ENCODE data around the gene HINT3.
A peak's percentile ranks its signal among the peaks of the same experiment; 100 is the strongest.

Gene HINT3

GRCh38 chr6:125939791-125940190, 16.8 kb upstream of the HINT3 start:
- no peaks in the 10 kb centered on the region for H3K79me2 ChIP-seq (ENCODE audit: control insufficient read depth, insufficient read depth, low read length, unreplicated experiment)

GRCh38 chr6:125940247-125941041, 16.1 kb upstream of the HINT3 start:
- H3K79me2 ChIP-seq (ENCODE audit: control insufficient read depth, insufficient read depth, low read length, unreplicated experiment) = no peaks in the 10 kb centered on the region
- no peak overlapping the region for H3K4me3 ChIP-seq (ENCODE audit: low read depth, low read length)
- no peaks in the 10 kb centered on the region for H3K36me3 ChIP-seq (ENCODE audit: insufficient read depth, low read length)
- H3K27ac ChIP-seq (ENCODE audit: low read depth, low read length) = peak overlapping the region; percentile 43; the same call in 1 of the 2 replicates
- peaks cover 43% of the 10 kb centered on the region for H3K4me1 ChIP-seq (ENCODE audit: control insufficient read depth, insufficient read depth, low read length, unreplicated experiment)
- peak overlapping the region; percentile 40 for H2AFZ ChIP-seq (ENCODE audit: low read length, unreplicated experiment)
- no peaks in the 10 kb centered on the region for H3K27me3 ChIP-seq (ENCODE audit: insufficient read depth, low read length)

More at GRCh38 chr6:125939791-125940190, 16.8 kb upstream of the HINT3 start:
- Histone ChIP-seq H3K4me3 (ENCODE audit: low read depth, low read length) (no peak overlapping the region), H3K36me3 (ENCODE audit: insufficient read depth, low read length) (no peaks in the 10 kb centered on the region), H2AFZ (ENCODE audit: low read length, unreplicated experiment) (no peak overlapping the region), H3K4me1 (ENCODE audit: control insufficient read depth, insufficient read depth, low read length, unreplicated experiment) (peaks cover 36% of the 10 kb centered on the region), H3K27ac (ENCODE audit: low read depth, low read length) (no peak overlapping the region), H3K27me3 (ENCODE audit: insufficient read depth, low read length) (no peaks in the 10 kb centered on the region)

GRCh38 chr6:125942672-125943527, 13.7 kb upstream of the HINT3 start:
- no peak overlapping the region for H3K27ac ChIP-seq (ENCODE audit: low read depth, low read length)
- no peak overlapping the region for H3K4me3 ChIP-seq (ENCODE audit: low read depth, low read length)
- no peaks in the 10 kb centered on the region for H3K27me3 ChIP-seq (ENCODE audit: insufficient read depth, low read length)
- peaks cover 65% of the 10 kb centered on the region for H3K4me1 ChIP-seq (ENCODE audit: control insufficient read depth, insufficient read depth, low read length, unreplicated experiment)
- peak overlapping the region; percentile 16 for H2AFZ ChIP-seq (ENCODE audit: low read length, unreplicated experiment)
- H3K79me2 ChIP-seq (ENCODE audit: control insufficient read depth, insufficient read depth, low read length, unreplicated experiment) = no peaks in the 10 kb centered on the region
- no peaks in the 10 kb centered on the region for H3K36me3 ChIP-seq (ENCODE audit: insufficient read depth, low read length)

GRCh38 chr6:125943528-125944433, 12.8 kb upstream of the HINT3 start:
- Histone ChIP-seq H3K36me3 (ENCODE audit: insufficient read depth, low read length) (no peaks in the 10 kb centered on the region), H3K27ac (ENCODE audit: low read depth, low read length) (peak overlapping the region; percentile 97), H3K27me3 (ENCODE audit: insufficient read depth, low read length) (no peaks in the 10 kb centered on the region), H2AFZ (ENCODE audit: low read length, unreplicated experiment) (peak overlapping the region; percentile 74), H3K4me3 (ENCODE audit: low read depth, low read length) (peak overlapping the region; percentile 26; the same call in 1 of the 2 replicates), H3K4me1 (ENCODE audit: control insufficient read depth, insufficient read depth, low read length, unreplicated experiment) (peaks cover 74% of the 10 kb centered on the region), H3K79me2 (ENCODE audit: control insufficient read depth, insufficient read depth, low read length, unreplicated experiment) (no peaks in the 10 kb centered on the region)

- no peaks in the 10 kb centered on the region for H3K79me2 ChIP-seq (ENCODE audit: control insufficient read depth, insufficient read depth, low read length, unreplicated experiment)
- H3K36me3 ChIP-seq (ENCODE audit: insufficient read depth, low read length) = no peaks in the 10 kb centered on the region
- peaks cover 74% of the 10 kb centered on the region for H3K4me1 ChIP-seq (ENCODE audit: control insufficient read depth, insufficient read depth, low read length, unreplicated experiment)
- H3K4me3 ChIP-seq (ENCODE audit: low read depth, low read length) = peak overlapping the region; percentile 26; the same call in 1 of the 2 replicates
- H3K27ac ChIP-seq (ENCODE audit: low read depth, low read length) = peak overlapping the region; percentile 97
- H2AFZ ChIP-seq (ENCODE audit: low read length, unreplicated experiment) = peak overlapping the region; percentile 74
- H3K27me3 ChIP-seq (ENCODE audit: insufficient read depth, low read length) = no peaks in the 10 kb centered on the region
These were observed 12.1 kb upstream of the HINT3 start for GRCh38 chr6:125944434-125944816.

- H3K36me3 ChIP-seq (ENCODE audit: insufficient read depth, low read length) = no peaks in the 10 kb centered on the region
- H3K4me1 ChIP-seq (ENCODE audit: control insufficient read depth, insufficient read depth, low read length, unreplicated experiment) = peaks cover 74% of the 10 kb centered on the region
- no peaks in the 10 kb centered on the region for H3K27me3 ChIP-seq (ENCODE audit: insufficient read depth, low read length)
- H3K4me3 ChIP-seq (ENCODE audit: low read depth, low read length) = peak overlapping the region; percentile 26; the same call in 1 of the 2 replicates
- H2AFZ ChIP-seq (ENCODE audit: low read length, unreplicated experiment) = peak overlapping the region; percentile 74
- no peaks in the 10 kb centered on the region for H3K79me2 ChIP-seq (ENCODE audit: control insufficient read depth, insufficient read depth, low read length, unreplicated experiment)
- peak overlapping the region; percentile 97 for H3K27ac ChIP-seq (ENCODE audit: low read depth, low read length)
These were observed 11.7 kb upstream of the HINT3 start for GRCh38 chr6:125944896-125945295.

GRCh38 chr6:125945378-125946141, 11.0 kb upstream of the HINT3 start:
- H3K4me3 ChIP-seq (ENCODE audit: low read depth, low read length) = peak overlapping the region; percentile 41; the same call in 1 of the 2 replicates
- no peak overlapping the region for H2AFZ ChIP-seq (ENCODE audit: low read length, unreplicated experiment)
- peak overlapping the region; percentile 97 for H3K27ac ChIP-seq (ENCODE audit: low read depth, low read length)
- H3K36me3 ChIP-seq (ENCODE audit: insufficient read depth, low read length) = no peaks in the 10 kb centered on the region
- H3K4me1 ChIP-seq (ENCODE audit: control insufficient read depth, insufficient read depth, low read length, unreplicated experiment) = peaks cover 69% of the 10 kb centered on the region
- no peaks in the 10 kb centered on the region for H3K27me3 ChIP-seq (ENCODE audit: insufficient read depth, low read length)
- H3K79me2 ChIP-seq (ENCODE audit: control insufficient read depth, insufficient read depth, low read length, unreplicated experiment) = no peaks in the 10 kb centered on the region

GRCh38 chr6:125947615-125948014, 9.0 kb upstream of the HINT3 start:
- no peaks in the 10 kb centered on the region for H3K27me3 ChIP-seq (ENCODE audit: insufficient read depth, low read length)
- H2AFZ ChIP-seq (ENCODE audit: low read length, unreplicated experiment) = no peak overlapping the region
- H3K27ac ChIP-seq (ENCODE audit: low read depth, low read length) = peak overlapping the region; percentile 97
- no peak overlapping the region for H3K4me3 ChIP-seq (ENCODE audit: low read depth, low read length)
- no peaks in the 10 kb centered on the region for H3K79me2 ChIP-seq (ENCODE audit: control insufficient read depth, insufficient read depth, low read length, unreplicated experiment)
- H3K4me1 ChIP-seq (ENCODE audit: control insufficient read depth, insufficient read depth, low read length, unreplicated experiment) = peaks cover 59% of the 10 kb centered on the region
- no peaks in the 10 kb centered on the region for H3K36me3 ChIP-seq (ENCODE audit: insufficient read depth, low read length)

- Histone ChIP-seq H3K27me3 (ENCODE audit: insufficient read depth, low read length) (no peaks in the 10 kb centered on the region), H3K27ac (ENCODE audit: low read depth, low read length) (peak overlapping the region; percentile 97; the same call in 1 of the 2 replicates), H2AFZ (ENCODE audit: low read length, unreplicated experiment) (no peak overlapping the region), H3K79me2 (ENCODE audit: control insufficient read depth, insufficient read depth, low read length, unreplicated experiment) (no peaks in the 10 kb centered on the region), H3K4me3 (ENCODE audit: low read depth, low read length) (no peak overlapping the region), H3K36me3 (ENCODE audit: insufficient read depth, low read length) (no peaks in the 10 kb centered on the region), H3K4me1 (ENCODE audit: control insufficient read depth, insufficient read depth, low read length, unreplicated experiment) (peaks cover 51% of the 10 kb centered on the region)
These were observed 8.1 kb upstream of the HINT3 start for GRCh38 chr6:125948455-125948854.
